Measurements from ENCODE around the gene PLA2G6. TPM values are rescaled to one million over a fixed set of nuclear protein-coding genes. Genes with fewer than 3 reads are reported as not detected.
A peak's percentile ranks its signal among the peaks of the same experiment; 100 is the strongest.

The PLA2G6 gene
- total RNA-seq, result 10 to 100 TPM; 80.2 to 85.3 TPM

- intact Hi-C loops (cut with micrococcal nuclease), result loop anchor here (1.0 to 5.0 kb wide), 6 partner anchors 20 to 911 kb away; partner anchors contain the start of genes ANKRD54, GTPBP1, MAFF and SUN2
- Mint-ChIP-seq H3K9me3 (no peaks in the 10 kb centered on the region), H3K27me3 (ENCODE audit: low read depth) (no peaks in the 10 kb centered on the region), H3K4me1 (ENCODE audit: low read depth) (peaks cover 43% of the 10 kb centered on the region), H3K4me3 (peak within 1 kb of the TSS; percentile 94), H3K27ac (peak within 1 kb of the TSS; percentile 96), H3K36me3 (ENCODE audit: low read depth) (peaks cover 2% of the 10 kb centered on the region)
- peak; percentile 99 for DNase-seq
- CTCF ChIA-PET, result interaction anchor here (0.7 kb wide), 1 partner anchor 253 kb away, joined by 6 read pairs; no protein-coding TSS in a partner anchor
Observed at GRCh38 chr22:38181453-38182200, at the start of gene PLA2G6. Gene PLA2G6, minus strand, starts transcription at chr22:38181830. Its CDS starts 12,404 bp downstream, at chr22:38169426.

- intact Hi-C loops (cut with micrococcal nuclease), result loop anchor here (1.0 kb wide), 3 partner anchors 117 to 179 kb away; no protein-coding TSS in a partner anchor
- H3K9me3 Mint-ChIP-seq, result no peaks in the 10 kb centered on the region
- peaks cover 6% of the 10 kb centered on the region for H3K36me3 Mint-ChIP-seq (ENCODE audit: low read depth)
- no peak overlapping the region for H3K27ac Mint-ChIP-seq
- no peak overlapping the region for H3K4me3 Mint-ChIP-seq
- no peaks in the 10 kb centered on the region for H3K27me3 Mint-ChIP-seq (ENCODE audit: low read depth)
- DNase-seq, result no peak
- no peaks in the 10 kb centered on the region for H3K4me1 Mint-ChIP-seq (ENCODE audit: low read depth)
- CTCF ChIA-PET, result interaction anchor here (0.5 to 4.3 kb wide), 4 partner anchors 19 to 179 kb away, joined by 3 to 20 read pairs (median 6); no protein-coding TSS in a partner anchor
Observed at GRCh38 chr22:38230916-38231315, 49.3 kb upstream of the PLA2G6 start.

- peak; percentile 71 for DNase-seq
- intact Hi-C loops (cut with micrococcal nuclease), result loop anchor here (1.0 kb wide), 3 partner anchors 116 to 178 kb away; no protein-coding TSS in a partner anchor
Observed at GRCh38 chr22:38230108-38230825, 48.6 kb upstream of the PLA2G6 start.

GRCh38 chr22:38228873-38229740 lies 47.5 kb upstream of the PLA2G6 start:
- Mint-ChIP-seq H3K27me3 (ENCODE audit: low read depth) (no peaks in the 10 kb centered on the region), H3K9me3 (no peaks in the 10 kb centered on the region), H3K4me3 (no peak overlapping the region), H3K4me1 (ENCODE audit: low read depth) (no peaks in the 10 kb centered on the region), H3K36me3 (ENCODE audit: low read depth) (peaks cover 6% of the 10 kb centered on the region), H3K27ac (peak overlapping the region; percentile 13)
- no peak for DNase-seq
- CTCF ChIA-PET, result interaction anchor here (0.8 to 4.3 kb wide), 6 partner anchors 25 to 177 kb away, joined by 3 to 20 read pairs (median 4); no protein-coding TSS in a partner anchor
- intact Hi-C loops (cut with micrococcal nuclease), result no loop called here

More at GRCh38 chr22:38230108-38230825, 48.6 kb upstream of the PLA2G6 start:
- H3K36me3 Mint-ChIP-seq (ENCODE audit: low read depth), result peaks cover 6% of the 10 kb centered on the region
- H3K4me3 Mint-ChIP-seq, result no peak overlapping the region
- H3K27ac Mint-ChIP-seq, result no peak overlapping the region
- H3K4me1 Mint-ChIP-seq (ENCODE audit: low read depth), result no peaks in the 10 kb centered on the region
- H3K9me3 Mint-ChIP-seq, result no peaks in the 10 kb centered on the region
- CTCF ChIA-PET, result interaction anchor here (0.7 to 4.3 kb wide), 6 partner anchors 16 to 178 kb away, joined by 3 to 20 read pairs (median 4); no protein-coding TSS in a partner anchor
- no peaks in the 10 kb centered on the region for H3K27me3 Mint-ChIP-seq (ENCODE audit: low read depth)

GRCh38 chr22:38228326-38228872 lies 46.8 kb upstream of the PLA2G6 start:
- peaks cover 6% of the 10 kb centered on the region for H3K36me3 Mint-ChIP-seq (ENCODE audit: low read depth)
- H3K9me3 Mint-ChIP-seq, result no peaks in the 10 kb centered on the region
- CTCF ChIA-PET, result interaction anchor here (0.6 to 4.3 kb wide), 5 partner anchors 24 to 176 kb away, joined by 3 to 20 read pairs (median 4); no protein-coding TSS in a partner anchor
- intact Hi-C loops (cut with micrococcal nuclease), result no loop called here
- H3K27ac Mint-ChIP-seq, result no peak overlapping the region
- H3K27me3 Mint-ChIP-seq (ENCODE audit: low read depth), result no peaks in the 10 kb centered on the region
- H3K4me1 Mint-ChIP-seq (ENCODE audit: low read depth), result no peaks in the 10 kb centered on the region
- H3K4me3 Mint-ChIP-seq, result no peak overlapping the region
- DNase-seq, result no peak

- intact Hi-C loops (cut with micrococcal nuclease), result no loop called here
- H3K4me1 Mint-ChIP-seq (ENCODE audit: low read depth), result no peaks in the 10 kb centered on the region
- CTCF ChIA-PET, result interaction anchor here (4.3 kb wide), 1 partner anchor 113 kb away, joined by 20 read pairs; no protein-coding TSS in a partner anchor
- no peaks in the 10 kb centered on the region for H3K9me3 Mint-ChIP-seq
- no peak overlapping the region for H3K4me3 Mint-ChIP-seq
- no peak overlapping the region for H3K27ac Mint-ChIP-seq
- peaks cover 6% of the 10 kb centered on the region for H3K36me3 Mint-ChIP-seq (ENCODE audit: low read depth)
- DNase-seq, result no peak
- no peaks in the 10 kb centered on the region for H3K27me3 Mint-ChIP-seq (ENCODE audit: low read depth)
Observed at GRCh38 chr22:38226853-38227649, 45.4 kb upstream of the PLA2G6 start.

GRCh38 chr22:38223289-38223960 lies 41.8 kb upstream of the PLA2G6 start:
- Mint-ChIP-seq H3K36me3 (ENCODE audit: low read depth) (no peaks in the 10 kb centered on the region), H3K27me3 (ENCODE audit: low read depth) (no peaks in the 10 kb centered on the region), H3K4me1 (ENCODE audit: low read depth) (peaks cover 6% of the 10 kb centered on the region), H3K4me3 (no peak overlapping the region), H3K9me3 (no peaks in the 10 kb centered on the region), H3K27ac (no peak overlapping the region)
- no peak for DNase-seq
- intact Hi-C loops (cut with micrococcal nuclease), result no loop called here
- CTCF ChIA-PET, result interaction anchor here (0.7 kb wide), 1 partner anchor 171 kb away, joined by 3 read pairs; no protein-coding TSS in a partner anchor

- DNase-seq, result no peak
- H3K36me3 Mint-ChIP-seq (ENCODE audit: low read depth), result no peaks in the 10 kb centered on the region
- CTCF ChIA-PET, result interaction anchor here (0.7 kb wide), 1 partner anchor 171 kb away, joined by 3 read pairs; no protein-coding TSS in a partner anchor
- peaks cover 10% of the 10 kb centered on the region for H3K4me1 Mint-ChIP-seq (ENCODE audit: low read depth)
- H3K4me3 Mint-ChIP-seq, result no peak overlapping the region
- H3K9me3 Mint-ChIP-seq, result no peaks in the 10 kb centered on the region
- intact Hi-C loops (cut with micrococcal nuclease), result no loop called here
- no peaks in the 10 kb centered on the region for H3K27me3 Mint-ChIP-seq (ENCODE audit: low read depth)
- H3K27ac Mint-ChIP-seq, result no peak overlapping the region
Observed at GRCh38 chr22:38222797-38223119, 41.1 kb upstream of the PLA2G6 start.

GRCh38 chr22:38221908-38222796 lies 40.5 kb upstream of the PLA2G6 start:
- H3K36me3 Mint-ChIP-seq (ENCODE audit: low read depth), result no peaks in the 10 kb centered on the region
- intact Hi-C loops (cut with micrococcal nuclease), result no loop called here
- no peak overlapping the region for H3K27ac Mint-ChIP-seq
- H3K27me3 Mint-ChIP-seq (ENCODE audit: low read depth), result no peaks in the 10 kb centered on the region
- H3K4me1 Mint-ChIP-seq (ENCODE audit: low read depth), result peaks cover 10% of the 10 kb centered on the region
- DNase-seq, result no peak
- H3K9me3 Mint-ChIP-seq, result no peaks in the 10 kb centered on the region
- no peak overlapping the region for H3K4me3 Mint-ChIP-seq
- CTCF ChIA-PET, result interaction anchor here (0.7 kb wide), 1 partner anchor 170 kb away, joined by 3 read pairs; no protein-coding TSS in a partner anchor

- no peak for DNase-seq
- Mint-ChIP-seq H3K27ac (no peak overlapping the region), H3K4me1 (ENCODE audit: low read depth) (peaks cover 10% of the 10 kb centered on the region)
Observed at GRCh38 chr22:38221407-38221806, 39.8 kb upstream of the PLA2G6 start.

More at GRCh38 chr22:38221407-38221806, 39.8 kb upstream of the PLA2G6 start:
- CTCF ChIA-PET, result no interaction called here
- H3K36me3 Mint-ChIP-seq (ENCODE audit: low read depth), result no peaks in the 10 kb centered on the region
- no peaks in the 10 kb centered on the region for H3K27me3 Mint-ChIP-seq (ENCODE audit: low read depth)
- H3K4me3 Mint-ChIP-seq, result no peak overlapping the region
- H3K9me3 Mint-ChIP-seq, result no peaks in the 10 kb centered on the region
- intact Hi-C loops (cut with micrococcal nuclease), result no loop called here
